GM23338 (cell line): ENCODE results near the gene SPRY2. TPM values are rescaled to one million over a fixed set of nuclear protein-coding genes. Genes with fewer than 3 reads are reported as not detected.
A peak's percentile ranks its signal among the peaks of the same experiment; 100 is the strongest.

ENCODE experiments used
- ATAC-seq: fragments of 200-7000 bp; cut with Tn5 transposase; 3 replicates; pipeline ENCODE4 v1.9.1; 2020
- DNase-seq: peaks from one replicate; pipeline ENCODE4 v3.0.0-alpha.2; 2015; ENCODE audit warnings: low spot score
- H2AFZ ChIP-seq: fragments of 200-600 bp; sonication (generic); 2 replicates; pipeline ENCODE4 v1.8.0; 2016; ENCODE audit warnings: antibody characterized with exemption, mild to moderate bottlenecking, moderate library complexity
- H3F3A ChIP-seq: fragments of 200-600 bp; sonication (generic); replicated peaks from 2 replicates; pipeline ENCODE4 v1.8.0; 2017; ENCODE audit warnings: antibody characterized with exemption, mixed run types, low read depth
- H3K27ac ChIP-seq: fragments of 200-600 bp; sonication (generic); 2 replicates; pipeline ENCODE4 v1.6.1; 2016; ENCODE audit warnings: low read depth
- H3K27me3 ChIP-seq: fragments of 200-600 bp; sonication (generic); 2 replicates; pipeline ENCODE4 v1.8.0; 2016; ENCODE audit warnings: mild to moderate bottlenecking, mixed run types, moderate library complexity; ENCODE audit not compliant: insufficient read depth
- H3K36me3 ChIP-seq: fragments of 200-600 bp; sonication (generic); 2 replicates; pipeline ENCODE4 v1.8.0; 2016; ENCODE audit warnings: mild to moderate bottlenecking; ENCODE audit not compliant: insufficient read depth
- H3K4me1 ChIP-seq: fragments of 200-600 bp; sonication (generic); 2 replicates; pipeline ENCODE4 v1.8.0; 2016; ENCODE audit warnings: mild to moderate bottlenecking, moderate library complexity; ENCODE audit not compliant: insufficient read depth
- H3K4me2 ChIP-seq: fragments of 200-600 bp; sonication (generic); 2 replicates; pipeline ENCODE4 v1.7.1; 2017; ENCODE audit warnings: mixed run types
- H3K4me3 ChIP-seq: fragments of 200-600 bp; sonication (generic); 2 replicates; pipeline ENCODE4 v1.6.1; 2016; ENCODE audit warnings: mixed run types
- H3K79me2 ChIP-seq: fragments of 200-600 bp; sonication (generic); replicated peaks from 2 replicates; pipeline ENCODE4 v1.8.0; 2017; ENCODE audit warnings: mild to moderate bottlenecking; ENCODE audit not compliant: insufficient read depth
- H3K9me2 ChIP-seq: fragments of 200-600 bp; sonication (generic); 2 replicates; pipeline ENCODE4 v1.8.0; 2017; ENCODE audit not compliant: insufficient read depth
- H4K20me1 ChIP-seq: fragments of 200-600 bp; sonication (generic); replicated peaks from 2 replicates; pipeline ENCODE4 v1.8.0; 2017; ENCODE audit warnings: mild to moderate bottlenecking; ENCODE audit not compliant: insufficient read depth
- H3K27ac Mint-ChIP-seq: 2 replicates; pipeline ENCODE4 v1.8.0; 2020; ENCODE audit warnings: inconsistent platforms, mild to moderate bottlenecking, moderate library complexity, mixed read lengths
- H3K27me3 Mint-ChIP-seq: 3 replicates; pipeline ENCODE4 v1.8.0; 2022; ENCODE audit warnings: low read depth, mild to moderate bottlenecking, moderate library complexity, mixed read lengths, inconsistent platforms; ENCODE audit not compliant: insufficient read depth, poor library complexity
- H3K36me3 Mint-ChIP-seq: 3 replicates; pipeline ENCODE4 v1.8.0; 2021; ENCODE audit warnings: low read depth, mild to moderate bottlenecking, inconsistent platforms, moderate library complexity, mixed read lengths
- H3K4me1 Mint-ChIP-seq: 3 replicates; pipeline ENCODE4 v1.8.0; 2020; ENCODE audit warnings: mild to moderate bottlenecking, inconsistent platforms, mixed read lengths
- H3K4me3 Mint-ChIP-seq: 3 replicates; pipeline ENCODE4 v1.8.0; 2021; ENCODE audit warnings: moderate library complexity, mild to moderate bottlenecking, inconsistent platforms, mixed read lengths
- H3K9me3 Mint-ChIP-seq: 3 replicates; pipeline ENCODE4 v1.8.0; 2020; ENCODE audit warnings: moderate library complexity, mild to moderate bottlenecking, inconsistent platforms, mixed read lengths
- CREB1 ChIP-seq: fragments of 250-450 bp; sonication (Bioruptor Pico); IDR thresholded peaks from 2 replicates; pipeline ENCODE4 v1.5.0; 2020; ENCODE audit warnings: low read depth, mild to moderate bottlenecking, moderate library complexity
- CTCF ChIP-seq, 2 experiments: fragments of 200-600 bp in 1 of 2; sonication (generic) in 1 of 2; conservative IDR thresholded peaks; 2 replicates each; pipeline versions ENCODE4 v1.5.1 to v1.6.1; 2016 to 2017; ENCODE audit warnings: antibody characterized with exemption in 2 of 2, low read depth in 2 of 2, mild to moderate bottlenecking in 2 of 2, moderate library complexity in 1 of 2
- ETS1 ChIP-seq: IDR thresholded peaks from 2 replicates; pipeline ENCODE4 v1.6.1; 2016; ENCODE audit warnings: antibody characterized with exemption
- EZH2 ChIP-seq: fragments of 200-600 bp; sonication (generic); IDR thresholded peaks from one replicate; pipeline ENCODE4 v1.8.0; 2017; ENCODE audit warnings: antibody characterized with exemption, mild to moderate bottlenecking, low read depth; ENCODE audit not compliant: unreplicated experiment
- EZH2phosphoT487 ChIP-seq: fragments of 200-600 bp; sonication (generic); IDR thresholded peaks from one replicate; pipeline ENCODE4 v1.8.1; 2018; ENCODE audit warnings: antibody characterized with exemption; ENCODE audit not compliant: unreplicated experiment
- JUNB ChIP-seq: IDR thresholded peaks from one replicate; pipeline ENCODE4 v1.6.1; 2016; ENCODE audit warnings: antibody characterized with exemption; ENCODE audit not compliant: unreplicated experiment
- NANOG ChIP-seq: IDR thresholded peaks from 2 replicates; pipeline ENCODE4 v1.6.1; 2016; ENCODE audit warnings: antibody characterized with exemption, borderline replicate concordance
- REST ChIP-seq: IDR thresholded peaks from one replicate; pipeline ENCODE4 v1.6.1; 2018; ENCODE audit warnings: antibody characterized with exemption; ENCODE audit not compliant: unreplicated experiment
- STAT1 ChIP-seq: IDR thresholded peaks from one replicate; pipeline ENCODE4 v1.6.1; 2016; ENCODE audit warnings: antibody characterized with exemption; ENCODE audit not compliant: unreplicated experiment
- ZNF114 ChIP-seq: fragments of 250-450 bp; sonication (Bioruptor Pico); IDR thresholded peaks from 2 replicates; pipeline ENCODE4 v1.5.0; 2020; ENCODE audit warnings: mild to moderate bottlenecking, moderate library complexity
- polyA plus RNA-seq: library from polyadenylated mRNA; unstranded; fragments of >200 nt; fragmentation: Nextera tagmentation; extraction: Ambion mirVana; gene quantifications from 2 replicates; pipeline ENCODE4 v1.2.1, GENCODE V29; 2016
- total RNA-seq: library from RNA; depleted of rRNA; stranded (reverse); fragments of >200 nt; shearing (Covaris generic); gene quantifications from 2 replicates; pipeline ENCODE4 v1.2.3, GENCODE V29; 2014

Gene SPRY2
- total and polyA plus RNA-seq, 2 experiments from 2014 or later: 21.5 to 39.1 TPM

GRCh38 chr13:80342471-80343371 lies 1.8 kb upstream of the SPRY2 start:
- H3K27ac ChIP-seq: peak overlapping the region; percentile 100
- no peak for TF ChIP-seq JUNB
- TF ChIP-seq CTCF (conservative IDR thresholded peaks at IDR 0.05; ENCODE audit: low read depth in 2 of 2): peak; percentile 84 to 88
- 0 out of 2 replicates have a peak, but pooled peaks have one; percentile 27 for TF ChIP-seq CREB1 (CRISPR knock-in tag)
- peak overlapping the region; percentile 89 for H3K4me2 ChIP-seq
- ATAC-seq (peak; percentile 34), DNase-seq (peak; percentile 83)
- H3K4me1 ChIP-seq: peaks cover 33% of the 10 kb centered on the region
- peaks cover 31% of the 10 kb centered on the region for H3K79me2 ChIP-seq
- H3K9me2 ChIP-seq: no peaks in the 10 kb centered on the region
- peaks cover 9% of the 10 kb centered on the region; the same call in 1 of the 2 replicates for H3K27me3 ChIP-seq
- peaks cover 12% of the 10 kb centered on the region for H3K27me3 Mint-ChIP-seq
- H3K36me3 Mint-ChIP-seq: peaks cover 3% of the 10 kb centered on the region
- peak overlapping the region; percentile 99 for H3K27ac Mint-ChIP-seq
- H3K4me1 Mint-ChIP-seq: peaks cover 30% of the 10 kb centered on the region
- H4K20me1 ChIP-seq: peaks cover 21% of the 10 kb centered on the region
- H3K9me3 Mint-ChIP-seq: peaks cover 3% of the 10 kb centered on the region; the same call in 1 of the 3 replicates
- H3K36me3 ChIP-seq: no peaks in the 10 kb centered on the region
- peaks cover 7% of the 10 kb centered on the region for H3F3A ChIP-seq
- no peak overlapping the region; the same call in 1 of the 3 replicates for H3K4me3 Mint-ChIP-seq
- peak overlapping the region; percentile 77 for H3K4me3 ChIP-seq
- peak overlapping the region; percentile 88 for H2AFZ ChIP-seq

GRCh38 chr13:80341756-80342370 lies 937 bp upstream of the SPRY2 start:
- Histone ChIP-seq H3K27ac (peak overlapping the region; percentile 100), H3K36me3 (peaks cover 2% of the 10 kb centered on the region), H3K4me2 (peak overlapping the region; percentile 89), H3K4me3 (peak overlapping the region; percentile 77), H3K9me2 (no peaks in the 10 kb centered on the region), H4K20me1 (peaks cover 30% of the 10 kb centered on the region), H2AFZ (peak overlapping the region; percentile 72; the same call in 1 of the 2 replicates), H3F3A (peaks cover 7% of the 10 kb centered on the region), H3K27me3 (peaks cover 9% of the 10 kb centered on the region; the same call in 1 of the 2 replicates), H3K4me1 (peaks cover 38% of the 10 kb centered on the region), H3K79me2 (peaks cover 40% of the 10 kb centered on the region)
- no peak overlapping the region; the same call in 2 of the 3 replicates for H3K4me3 Mint-ChIP-seq
- H3K9me3 Mint-ChIP-seq: peaks cover 3% of the 10 kb centered on the region; the same call in 1 of the 3 replicates
- TF ChIP-seq EZH2phosphoT487 (no peak), ZNF114 (CRISPR knock-in tag) (no peak), ETS1 (no peak), JUNB (no peak), STAT1 (no peak), REST (no peak), EZH2 (no peak), CTCF (conservative IDR thresholded peaks at IDR 0.05; ENCODE audit: low read depth in 2 of 2) (no peak), NANOG (no peak)
- peak overlapping the region; percentile 99 for H3K27ac Mint-ChIP-seq
- H3K36me3 Mint-ChIP-seq: peaks cover 3% of the 10 kb centered on the region
- peaks cover 17% of the 10 kb centered on the region for H3K27me3 Mint-ChIP-seq
- DNase-seq (peak; percentile 77), ATAC-seq (peak; percentile 7)
- H3K4me1 Mint-ChIP-seq: peaks cover 39% of the 10 kb centered on the region
